Left ventricle myocardium inferior (tissue), 1 donor: ENCODE results near the gene SULF2. TPM values are rescaled to one million over a fixed set of nuclear protein-coding genes. Genes with fewer than 3 reads are reported as not detected.

Experiments
- DNase-seq: peaks from one replicate; pipeline ENCODE4 v3.0.0-alpha.2; 2020
- H3K27ac ChIP-seq: fragments of 200-600 bp; replicated peaks from 2 replicates; pipeline ENCODE4 v1.8.0; 2021
- H3K27me3 ChIP-seq: fragments of 200-600 bp; 2 replicates; pipeline ENCODE4 v1.8.0; 2021; ENCODE audit warnings: low read depth
- H3K36me3 ChIP-seq: fragments of 200-600 bp; 2 replicates; pipeline ENCODE4 v1.8.0; 2021
- H3K4me1 ChIP-seq: fragments of 200-600 bp; 2 replicates; pipeline ENCODE4 v1.8.0; 2021
- H3K4me3 ChIP-seq: fragments of 200-600 bp; 2 replicates; pipeline ENCODE4 v1.8.0; 2021; ENCODE audit warnings: mild to moderate bottlenecking, moderate library complexity
- H3K9me3 ChIP-seq: fragments of 200-600 bp; replicated peaks from 2 replicates; pipeline ENCODE4 v1.8.0; 2021
- CTCF ChIP-seq: fragments of 200-600 bp; IDR thresholded peaks from 2 replicates; pipeline ENCODE4 v1.8.0; 2021; ENCODE audit warnings: antibody characterized with exemption, mild to moderate bottlenecking, borderline replicate concordance
- intact Hi-C: fragments of 100-400 bp; cut with micrococcal nuclease; formaldehyde crosslinking; loops from one replicate; pipeline ENCODE4 v1.11.0; 2022
- total RNA-seq: library from RNA; stranded (reverse); fragmentation: NEBNext Ultra II Directional; extraction: Animal tissue kit (Norgen Biotek cat#: 25700); gene quantifications from one replicate; pipeline ENCODE4 v1.2.1, GENCODE V29; 2021
- donor health status: DM: no; HTN: yes; CAD: no; lungs with severe emphysema.

The SULF2 gene
- total RNA-seq, 1 donor from 2014 or later = 40.7 TPM

DNA sequence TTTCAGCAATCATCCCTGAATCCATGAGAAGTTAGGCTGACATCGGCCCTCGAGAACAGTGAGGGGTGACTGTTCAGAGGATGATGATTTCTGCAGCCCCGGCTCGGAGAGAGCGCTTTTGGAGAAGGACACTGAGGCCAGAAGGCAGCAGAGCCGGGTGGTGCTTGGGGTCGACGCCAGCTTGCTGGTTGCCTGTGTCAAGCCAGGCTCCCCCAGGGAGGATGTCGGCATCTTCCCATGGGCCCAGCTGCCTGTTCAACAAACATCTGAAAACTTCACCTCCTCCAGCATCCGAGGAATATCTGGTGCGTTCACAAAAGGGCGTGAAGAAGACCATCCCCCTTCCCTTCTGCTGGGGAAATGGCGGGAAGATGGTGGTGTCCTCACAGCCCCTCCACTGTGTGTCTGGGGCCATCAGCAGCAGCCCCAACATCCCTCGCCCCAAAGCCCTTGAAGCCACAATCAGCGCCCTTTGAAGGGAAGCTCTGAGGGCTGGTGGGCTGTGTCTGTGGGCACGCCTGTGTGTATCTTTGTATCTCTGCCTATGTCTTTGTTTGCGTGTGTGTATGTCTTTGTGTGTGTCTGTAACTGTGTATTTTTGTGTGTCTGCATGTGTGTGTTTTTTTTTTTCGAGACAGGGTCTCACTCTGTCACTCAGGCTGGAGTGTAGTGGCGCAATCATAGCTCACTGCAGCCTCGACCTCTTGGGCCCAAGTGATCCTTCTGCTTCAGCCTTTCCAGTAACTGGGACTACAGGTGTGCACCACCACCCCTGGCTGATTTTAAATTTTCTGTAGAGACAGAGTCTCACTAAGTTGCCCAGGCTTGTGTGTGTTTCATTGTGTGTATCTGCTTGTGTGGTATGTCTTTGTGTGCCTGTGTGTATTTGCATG lies 97.9 kb downstream of the SULF2 start:
- peaks cover 36% of the 10 kb centered on the region for H3K36me3 ChIP-seq
- intact Hi-C loops = no loop called here
- peaks cover 27% of the 10 kb centered on the region for H3K9me3 ChIP-seq
- H3K4me3 ChIP-seq = no peak overlapping the region
- no peaks in the 10 kb centered on the region for H3K27me3 ChIP-seq
- peaks cover 13% of the 10 kb centered on the region for H3K4me1 ChIP-seq
- no peak overlapping the region for H3K27ac ChIP-seq
- DNase-seq = no peak
- TF ChIP-seq CTCF = no peak

DNA sequence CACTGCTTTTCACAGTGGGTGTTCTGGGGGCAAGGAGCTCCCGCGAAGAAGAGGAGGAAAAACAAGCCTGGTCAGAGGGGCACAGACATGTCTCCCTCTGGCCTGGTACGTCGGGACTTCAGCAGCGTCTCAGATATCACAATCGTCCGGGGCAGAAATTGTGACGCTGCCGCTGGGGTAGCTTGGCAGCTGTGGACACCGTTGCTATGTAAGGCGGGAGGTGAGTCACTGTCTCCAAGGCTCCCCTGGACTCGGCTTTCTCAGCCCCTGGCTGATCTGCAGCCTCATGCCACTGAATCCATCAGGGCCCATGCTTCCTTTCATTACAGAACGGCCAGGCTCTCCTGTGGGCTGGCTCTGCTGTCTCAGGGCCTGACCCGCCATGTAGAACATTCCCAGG lies 98.7 kb downstream of the SULF2 start:
- intact Hi-C loops = no loop called here
- H3K27ac ChIP-seq = no peak overlapping the region

DNA sequence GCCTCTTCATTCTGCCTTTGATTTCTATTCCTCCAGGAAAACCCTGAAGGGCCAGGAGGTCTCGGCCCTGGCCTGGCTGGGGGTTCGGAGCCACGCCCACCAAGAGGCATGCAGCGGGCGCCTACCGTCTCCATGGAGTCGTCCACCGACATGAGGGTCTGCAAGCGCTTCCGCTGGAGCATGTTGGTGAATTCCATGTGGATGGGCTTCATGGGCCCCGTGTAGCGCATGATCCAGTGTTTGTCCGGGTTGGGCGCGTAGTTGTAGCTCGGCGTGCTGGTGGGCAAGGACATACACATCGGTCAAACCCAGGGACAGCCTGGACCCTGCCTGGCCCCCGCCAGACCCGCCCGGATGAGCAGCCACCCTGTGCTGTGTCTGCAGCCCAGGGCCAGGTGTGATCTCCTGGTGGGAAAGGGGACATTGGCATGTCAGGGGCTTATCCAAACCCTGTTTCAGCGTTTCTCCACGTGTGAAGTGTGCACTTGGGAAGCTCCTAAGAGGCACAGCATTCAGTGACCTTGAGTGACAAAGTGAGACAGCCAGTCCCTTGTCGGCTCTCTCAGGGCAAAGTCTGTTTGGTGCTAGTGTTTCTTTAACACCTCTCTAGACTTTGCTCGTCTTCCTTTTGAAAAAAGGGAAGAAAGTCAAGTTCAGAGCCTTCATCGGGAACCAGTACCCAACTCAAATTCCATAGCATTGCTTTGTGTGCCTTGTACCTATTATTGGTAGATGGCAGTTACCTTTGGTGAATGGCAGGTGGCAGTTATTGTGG lies 100.8 kb downstream of the SULF2 start:
- intact Hi-C loops = no loop called here
- Histone ChIP-seq H3K4me3 (no peak overlapping the region), H3K4me1 (peaks cover 32% of the 10 kb centered on the region), H3K27ac (no peak overlapping the region), H3K9me3 (no peaks in the 10 kb centered on the region), H3K27me3 (no peaks in the 10 kb centered on the region), H3K36me3 (peaks cover 10% of the 10 kb centered on the region)
- no peak for TF ChIP-seq CTCF
- DNase-seq = no peak

More for the DNA sequence above, 98.7 kb downstream of the SULF2 start:
- H3K4me3 ChIP-seq = no peak overlapping the region
- H3K4me1 ChIP-seq = peaks cover 21% of the 10 kb centered on the region
- DNase-seq = no peak
- H3K27me3 ChIP-seq = no peaks in the 10 kb centered on the region
- no peak for TF ChIP-seq CTCF
- peaks cover 28% of the 10 kb centered on the region for H3K36me3 ChIP-seq
- H3K9me3 ChIP-seq = peaks cover 19% of the 10 kb centered on the region

DNA sequence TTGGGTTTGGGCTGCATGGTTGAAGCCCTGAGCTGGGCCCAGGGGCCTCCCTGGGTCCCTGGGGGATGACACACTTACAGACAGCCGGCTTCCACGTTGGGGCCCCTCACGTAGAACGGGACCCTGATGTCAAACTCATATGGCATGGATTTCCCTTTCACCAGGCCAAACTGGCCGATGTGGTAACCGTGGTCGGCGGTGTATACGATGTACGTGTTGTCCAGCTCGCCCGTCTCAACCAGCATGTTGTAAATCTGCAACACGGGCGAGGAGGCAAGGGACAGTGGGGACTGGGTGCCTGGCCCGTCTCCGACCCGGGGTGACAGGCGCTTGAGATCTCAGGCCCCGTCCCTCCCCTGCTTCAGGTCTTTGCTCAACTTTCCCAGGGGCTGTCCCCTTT lies 102.4 kb downstream of the SULF2 start:
- Histone ChIP-seq H3K4me3 (no peak overlapping the region), H3K36me3 (peaks cover 7% of the 10 kb centered on the region), H3K27ac (peak overlapping the region; percentile 76), H3K27me3 (no peaks in the 10 kb centered on the region), H3K9me3 (no peaks in the 10 kb centered on the region), H3K4me1 (peaks cover 39% of the 10 kb centered on the region)
- no peak for TF ChIP-seq CTCF
- no peak for DNase-seq
- intact Hi-C loops = no loop called here

DNA sequence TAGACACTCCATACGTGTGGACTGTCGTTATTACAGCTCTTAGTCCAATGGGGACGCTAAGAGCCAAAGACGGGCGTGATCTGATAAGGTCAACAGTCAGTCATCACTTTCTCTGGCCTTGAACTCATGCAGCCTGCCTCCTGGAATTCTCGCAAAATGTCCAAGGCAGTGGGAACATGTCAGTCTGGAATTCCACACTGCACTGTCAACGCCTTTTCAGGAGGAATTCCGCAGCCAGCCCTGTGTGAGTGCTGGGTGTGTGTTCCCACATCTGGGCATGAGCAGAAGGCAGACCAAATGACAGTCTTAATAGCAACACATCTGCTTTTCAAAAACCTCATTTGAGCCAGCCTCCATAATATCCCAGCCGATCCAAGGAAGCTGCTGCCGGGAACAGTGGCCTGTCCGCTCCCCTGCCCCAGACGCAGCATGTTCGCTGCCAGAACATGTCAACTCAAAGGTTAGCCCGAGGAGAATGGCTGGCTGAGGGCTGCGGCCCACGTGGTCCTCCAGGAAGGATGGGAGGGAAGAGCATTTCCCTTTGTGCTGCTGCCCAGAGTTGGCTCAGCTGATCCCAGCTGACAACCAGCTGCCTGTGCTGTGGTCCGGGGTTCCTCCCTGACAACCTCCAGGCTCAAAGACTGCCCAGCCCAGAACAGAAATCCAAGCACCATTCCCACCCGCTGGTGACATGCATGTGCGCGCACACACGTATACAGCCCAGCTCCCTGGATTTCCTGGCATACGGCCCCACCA lies 103.1 kb downstream of the SULF2 start:
- Histone ChIP-seq H3K36me3 (peaks cover 4% of the 10 kb centered on the region), H3K4me3 (no peak overlapping the region), H3K27me3 (no peaks in the 10 kb centered on the region), H3K9me3 (no peaks in the 10 kb centered on the region), H3K27ac (peak overlapping the region; percentile 76), H3K4me1 (peaks cover 39% of the 10 kb centered on the region)
- intact Hi-C loops = no loop called here
- DNase-seq = peak; percentile 80
- TF ChIP-seq CTCF = no peak
